Left cardiac atrium (tissue), 4 donors: ENCODE results near the gene RERE. TPM values are rescaled to one million over a fixed set of nuclear protein-coding genes. Genes with fewer than 3 reads are reported as not detected.
"Not testable (repeated sequence)": the region's sequence is repeated elsewhere in the genome, so short reads cannot be mapped to it uniquely, and the experiment has no call there.

Source experiments
- ATAC-seq, 2 donors: fragments of 200-7000 bp; cut with Tn5 transposase; one replicate each; pipeline ENCODE4 v1.9.1; 2020; ENCODE audit warnings: mild to moderate bottlenecking in 2 of 2, moderate library complexity in 2 of 2
- DNase-seq: peaks from one replicate; pipeline ENCODE4 v3.0.0-alpha.2; 2020
- intact Hi-C, 2 donors: fragments of 100-400 bp; cut with DNase I; formaldehyde crosslinking; loops; one replicate each; pipeline versions ENCODE4 v1.14.1 to v1.15.1; 2022 to 2023
- total RNA-seq, 2 donors: library from RNA; stranded (reverse); fragmentation: NEBNext Ultra II Directional; extraction: Animal tissue kit (Norgen Biotek cat#: 25700); gene quantifications; one replicate each; pipeline ENCODE4 v1.2.1, GENCODE V29; 2021
- donor health status: DM: no; HTN: yes; CAD: no.
- donor health status: DM: no; HTN: yes; CAD: no; lungs with severe emphysema.
- donor health status: DM: yes; HTN: yes; CAD: no.
- donor health status: Dilated cardiomyopathy.

RERE gene
- total RNA-seq, 2 donors from 2014 or later, result 128 to 162 TPM

DNA sequence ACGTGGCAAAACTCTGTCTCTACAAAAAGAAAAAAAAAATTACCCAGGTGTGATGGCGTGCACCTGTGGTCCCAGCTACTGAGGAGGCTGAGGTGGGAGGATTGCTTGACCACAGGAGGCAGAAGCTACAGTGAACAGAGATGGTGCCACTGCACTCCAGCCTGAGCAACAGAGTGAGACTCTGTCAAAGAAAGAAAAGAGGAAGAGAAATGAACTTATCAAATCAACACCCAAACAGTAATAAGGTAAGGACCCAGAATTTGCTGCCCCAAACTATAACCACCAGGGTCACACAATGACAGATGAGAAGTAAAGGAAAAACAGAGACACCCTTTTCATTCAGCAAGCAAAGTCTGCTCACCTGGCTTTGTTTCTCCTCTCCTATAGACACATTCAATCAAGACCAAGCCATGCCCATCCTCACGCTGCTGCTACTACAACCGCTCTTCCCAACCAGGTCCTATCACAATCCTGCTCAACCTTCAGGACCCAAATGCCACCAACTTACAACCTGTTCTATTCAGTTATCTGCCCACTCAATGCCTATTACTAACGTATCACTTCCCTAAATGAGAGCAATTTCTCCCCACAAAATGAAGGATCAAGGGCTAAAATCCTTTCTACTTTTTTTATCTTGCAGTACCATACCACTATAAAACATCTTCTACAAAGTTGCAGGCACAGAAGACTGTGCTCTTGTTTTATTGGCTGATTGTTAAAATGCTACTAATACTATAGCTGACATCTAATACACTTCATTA is 183.5 kb downstream of the RERE start:
- intact Hi-C loops, result no loop called here
- ATAC-seq, result no peak

GRCh38 chr1:8632102-8632501 is 185.3 kb downstream of the RERE start:
- ATAC-seq (no peak), DNase-seq (no peak)
- intact Hi-C loops, result no loop called here

More for the DNA sequence above, 183.5 kb downstream of the RERE start:
- no peak for DNase-seq

GRCh38 chr1:8631163-8631562 is 186.3 kb downstream of the RERE start:
- no peak for DNase-seq
- ATAC-seq, result no peak
- intact Hi-C loops, result no loop called here

GRCh38 chr1:8629241-8630091 is 188.0 kb downstream of the RERE start:
- ATAC-seq (peak; percentile 70 to 76), DNase-seq (no peak)
- intact Hi-C loops, result no loop called here

GRCh38 chr1:8628606-8629005 is 188.8 kb downstream of the RERE start:
- intact Hi-C loops, result no loop called here
- ATAC-seq (no peak), DNase-seq (no peak)

- intact Hi-C loops, result no loop called here
- ATAC-seq, result no peak
- no peak for DNase-seq
Observed at GRCh38 chr1:8627728-8628127, 189.7 kb downstream of the RERE start.

- ATAC-seq (peak; percentile 70 to 80), DNase-seq (no peak)
- intact Hi-C loops, result no loop called here
Observed at GRCh38 chr1:8625981-8626898, 191.2 kb downstream of the RERE start.

- intact Hi-C loops, result no loop called here
- no peak for DNase-seq
- no peak for ATAC-seq
Observed at GRCh38 chr1:8625491-8625890, 191.9 kb downstream of the RERE start.

GRCh38 chr1:8623651-8624192 is 193.7 kb downstream of the RERE start:
- ATAC-seq, DNase-seq, intact Hi-C loops: not testable (repeated sequence)

- ATAC-seq, intact Hi-C loops, DNase-seq: not testable (repeated sequence)
Observed at GRCh38 chr1:8621785-8622348, 195.6 kb downstream of the RERE start.

DNA sequence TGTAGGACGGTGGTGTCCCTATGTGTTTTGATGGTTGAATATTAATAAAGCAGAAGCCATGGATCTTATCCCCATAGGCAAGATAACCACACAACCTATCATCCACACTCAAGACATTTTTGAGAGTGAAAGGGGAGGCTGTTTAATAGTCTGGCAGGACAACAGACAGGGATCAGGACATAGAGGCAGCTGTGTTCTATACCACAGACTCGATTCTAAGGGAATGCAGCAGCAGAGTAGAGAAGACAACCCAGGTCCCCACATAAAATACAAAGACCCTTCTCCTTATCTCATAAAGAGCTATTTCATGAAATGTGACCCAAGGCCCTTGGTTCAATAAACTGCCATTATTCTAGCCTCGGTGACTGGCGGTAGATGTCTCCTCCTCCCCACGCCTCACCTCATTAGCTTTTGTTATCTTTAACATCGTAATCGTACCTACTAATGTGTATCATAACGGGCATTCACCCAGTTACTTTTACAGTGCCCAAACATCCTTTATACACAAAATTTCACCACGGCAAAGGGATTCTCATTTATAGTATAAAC is 196.3 kb downstream of the RERE start:
- ATAC-seq, intact Hi-C loops, DNase-seq: not testable (repeated sequence)

DNA sequence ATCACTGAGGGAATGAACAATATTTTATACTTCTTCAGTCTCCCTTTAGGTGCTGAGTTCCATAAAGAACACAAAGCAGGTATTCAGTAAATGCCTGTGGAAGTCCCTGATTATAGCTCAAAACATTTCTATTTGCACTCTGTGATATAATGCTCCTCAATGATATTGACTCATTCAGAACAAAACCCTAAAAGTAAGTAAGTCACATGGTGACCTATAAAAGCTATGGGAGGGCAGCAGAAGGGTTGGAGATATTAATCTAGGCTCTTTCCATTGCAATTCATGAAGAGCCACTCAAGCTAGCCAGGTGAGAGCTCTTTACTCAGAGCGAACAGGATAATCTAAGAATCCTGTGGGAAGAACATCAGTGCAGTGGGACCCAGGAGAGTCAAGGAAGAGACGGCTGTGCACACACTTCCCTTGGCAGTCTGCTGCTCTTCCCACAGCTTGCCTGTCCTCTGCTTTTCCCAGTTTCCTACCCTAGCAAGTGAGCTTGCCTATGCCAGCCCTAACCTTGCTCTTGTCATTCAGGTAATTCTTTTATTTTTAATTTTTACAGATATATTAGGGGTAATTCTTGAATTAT is 197.4 kb downstream of the RERE start:
- intact Hi-C loops, DNase-seq, ATAC-seq: not testable (repeated sequence)

DNA sequence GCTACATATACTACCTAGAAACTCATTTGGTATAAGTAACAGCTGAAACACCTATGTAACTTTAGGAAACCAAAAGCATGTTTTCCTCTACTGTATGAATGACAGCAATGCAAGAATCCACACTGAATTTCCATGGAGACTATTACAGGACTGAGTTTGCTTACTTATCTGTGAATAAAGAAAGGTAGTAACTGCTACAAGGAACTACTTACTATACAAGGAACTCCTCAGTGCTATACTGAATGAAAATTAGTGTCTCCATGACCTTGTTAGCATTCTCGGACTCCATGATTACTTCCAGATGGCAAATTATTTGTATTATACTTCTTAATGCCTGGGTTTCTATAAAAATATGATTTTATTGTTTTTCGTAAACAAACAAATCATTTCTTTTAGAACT is 198.0 kb downstream of the RERE start:
- intact Hi-C loops, ATAC-seq, DNase-seq: not testable (repeated sequence)

DNA sequence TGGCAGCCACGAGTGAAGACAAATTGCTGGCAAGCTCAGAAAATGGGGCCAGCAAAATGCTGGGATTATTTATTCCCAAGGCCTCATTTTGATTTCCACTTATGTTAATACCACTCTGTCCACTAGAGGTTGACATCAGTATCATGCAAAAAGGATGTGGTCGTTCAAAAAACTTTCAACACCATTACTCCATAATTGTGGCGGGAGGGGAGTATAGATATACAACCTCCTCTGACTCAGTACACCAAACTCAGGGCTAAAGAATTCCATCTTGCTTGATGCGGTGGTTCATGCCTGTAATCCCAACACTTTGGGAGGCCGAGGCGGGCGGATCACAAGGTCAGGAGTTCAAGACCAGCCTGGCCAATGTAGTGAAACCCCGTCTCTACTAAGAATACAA is 200.6 kb downstream of the RERE start:
- ATAC-seq, intact Hi-C loops, DNase-seq: not testable (repeated sequence)

GRCh38 chr1:8611634-8612515 is 205.6 kb downstream of the RERE start:
- DNase-seq, intact Hi-C loops: not testable (repeated sequence)
- ATAC-seq, result peak in 1 of 2 donors; percentile 67

GRCh38 chr1:8607906-8608305 is 209.5 kb downstream of the RERE start:
- no peak for DNase-seq
- ATAC-seq, result no peak
- intact Hi-C loops, result no loop called here
